Measurements from ENCODE around the gene ZMYND11.

DNA sequence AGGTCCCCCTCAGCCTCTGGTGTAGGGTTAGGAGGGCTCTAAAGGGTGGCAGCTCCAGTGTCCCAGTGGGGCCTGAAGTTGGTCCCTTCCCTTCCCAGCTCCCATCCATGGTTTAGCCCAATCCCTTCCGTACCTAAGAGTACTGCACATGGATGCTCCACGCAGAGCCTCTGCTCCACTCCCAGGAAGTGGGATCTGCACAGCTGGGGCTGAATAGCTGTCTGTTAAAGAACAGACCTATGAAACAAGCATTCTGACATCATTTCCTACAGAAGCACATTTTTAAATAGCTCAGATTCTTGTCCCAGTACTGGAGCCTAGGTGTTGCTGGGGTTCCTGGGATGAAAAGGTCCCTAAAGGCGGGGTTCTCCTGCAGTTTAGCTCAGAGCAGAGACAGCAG lies 135.9 kb downstream of the ZMYND11 start:
- TF ChIP-seq, protein P1, sequence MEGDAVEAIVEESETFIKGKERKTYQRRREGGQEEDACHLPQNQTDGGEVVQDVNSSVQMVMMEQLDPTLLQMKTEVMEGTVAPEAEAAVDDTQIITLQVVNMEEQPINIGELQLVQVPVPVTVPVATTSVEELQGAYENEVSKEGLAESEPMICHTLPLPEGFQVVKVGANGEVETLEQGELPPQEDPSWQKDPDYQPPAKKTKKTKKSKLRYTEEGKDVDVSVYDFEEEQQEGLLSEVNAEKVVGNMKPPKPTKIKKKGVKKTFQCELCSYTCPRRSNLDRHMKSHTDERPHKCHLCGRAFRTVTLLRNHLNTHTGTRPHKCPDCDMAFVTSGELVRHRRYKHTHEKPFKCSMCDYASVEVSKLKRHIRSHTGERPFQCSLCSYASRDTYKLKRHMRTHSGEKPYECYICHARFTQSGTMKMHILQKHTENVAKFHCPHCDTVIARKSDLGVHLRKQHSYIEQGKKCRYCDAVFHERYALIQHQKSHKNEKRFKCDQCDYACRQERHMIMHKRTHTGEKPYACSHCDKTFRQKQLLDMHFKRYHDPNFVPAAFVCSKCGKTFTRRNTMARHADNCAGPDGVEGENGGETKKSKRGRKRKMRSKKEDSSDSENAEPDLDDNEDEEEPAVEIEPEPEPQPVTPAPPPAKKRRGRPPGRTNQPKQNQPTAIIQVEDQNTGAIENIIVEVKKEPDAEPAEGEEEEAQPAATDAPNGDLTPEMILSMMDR (conservative IDR thresholded peaks at IDR 0.05 in 1 of 2, IDR thresholded peaks at IDR 0.05 in 1 of 2; ENCODE audit: low read depth in 1 of 2, low read length in 2 of 2), result no peak
- TF ChIP-seq EZH2 (IDR thresholded peaks at IDR 0.05; ENCODE audit: low read length, missing control alignments), result no peak
